Sigmoid colon (tissue), 4 donors: ENCODE measurements around the gene NOL3.

Source experiments
- EP300 ChIP-seq, 4 donors: sonication (generic); formaldehyde crosslinking; IDR thresholded peaks; one replicate each; pipeline ENCODE4 v1.6.1; 2017; ENCODE audit warnings: antibody characterized with exemption in 4 of 4
- POLR2A ChIP-seq, 2 donors: fragments of 450-650 bp; IDR thresholded peaks; one replicate each; pipeline ENCODE4 v1.6.1; 2016; ENCODE audit warnings: antibody characterized with exemption in 2 of 2, mild to moderate bottlenecking in 2 of 2, moderate library complexity in 2 of 2
- TF ChIP-seq, protein P1 (sequence below), 4 experiments: fragments of 450-650 bp in 3 of 4; fragments of 200-600 bp in 1 of 4; IDR thresholded peaks; one replicate each; pipeline ENCODE4 v1.5.1; 2016 to 2019; ENCODE audit warnings: antibody characterized with exemption in 4 of 4, mild to moderate bottlenecking in 3 of 4, moderate library complexity in 2 of 4

DNA sequence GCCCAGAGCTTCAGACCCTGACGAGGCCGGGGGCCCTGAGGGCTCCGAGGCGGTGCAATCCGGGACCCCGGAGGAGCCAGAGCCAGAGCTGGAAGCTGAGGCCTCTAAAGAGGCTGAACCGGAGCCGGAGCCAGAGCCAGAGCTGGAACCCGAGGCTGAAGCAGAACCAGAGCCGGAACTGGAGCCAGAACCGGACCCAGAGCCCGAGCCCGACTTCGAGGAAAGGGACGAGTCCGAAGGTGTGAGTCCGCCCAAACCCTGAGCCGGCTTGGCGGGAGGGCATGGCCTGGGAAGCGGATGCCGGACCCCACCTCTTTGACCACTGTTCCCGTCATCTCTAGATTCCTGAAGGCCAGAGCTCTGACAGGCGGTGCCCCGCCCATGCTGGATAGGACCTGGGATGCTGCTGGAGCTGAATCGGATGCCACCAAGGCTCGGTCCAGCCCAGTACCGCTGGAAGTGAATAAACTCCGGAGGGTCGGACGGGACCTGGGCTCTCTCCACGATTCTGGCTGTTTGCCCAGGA is 4.4 kb downstream of the NOL3 start:
- TF ChIP-seq, protein P1, sequence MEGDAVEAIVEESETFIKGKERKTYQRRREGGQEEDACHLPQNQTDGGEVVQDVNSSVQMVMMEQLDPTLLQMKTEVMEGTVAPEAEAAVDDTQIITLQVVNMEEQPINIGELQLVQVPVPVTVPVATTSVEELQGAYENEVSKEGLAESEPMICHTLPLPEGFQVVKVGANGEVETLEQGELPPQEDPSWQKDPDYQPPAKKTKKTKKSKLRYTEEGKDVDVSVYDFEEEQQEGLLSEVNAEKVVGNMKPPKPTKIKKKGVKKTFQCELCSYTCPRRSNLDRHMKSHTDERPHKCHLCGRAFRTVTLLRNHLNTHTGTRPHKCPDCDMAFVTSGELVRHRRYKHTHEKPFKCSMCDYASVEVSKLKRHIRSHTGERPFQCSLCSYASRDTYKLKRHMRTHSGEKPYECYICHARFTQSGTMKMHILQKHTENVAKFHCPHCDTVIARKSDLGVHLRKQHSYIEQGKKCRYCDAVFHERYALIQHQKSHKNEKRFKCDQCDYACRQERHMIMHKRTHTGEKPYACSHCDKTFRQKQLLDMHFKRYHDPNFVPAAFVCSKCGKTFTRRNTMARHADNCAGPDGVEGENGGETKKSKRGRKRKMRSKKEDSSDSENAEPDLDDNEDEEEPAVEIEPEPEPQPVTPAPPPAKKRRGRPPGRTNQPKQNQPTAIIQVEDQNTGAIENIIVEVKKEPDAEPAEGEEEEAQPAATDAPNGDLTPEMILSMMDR (IDR thresholded peaks at IDR 0.05) = no peak
- TF ChIP-seq POLR2A (IDR thresholded peaks at IDR 0.05) (no peak), EP300 (IDR thresholded peaks at IDR 0.05) (no peak)
